HepG2 (cell line): ENCODE results near the gene SNRPD3. TPM values are rescaled to one million over a fixed set of nuclear protein-coding genes. Genes with fewer than 3 reads are reported as not detected.

Experiments used
- ARID4A ChIP-seq: sonication (generic); formaldehyde crosslinking; IDR thresholded peaks from 2 replicates; pipeline ENCODE4 v1.5.0; 2020; ENCODE audit warnings: mild to moderate bottlenecking, missing genetic modification reagents, borderline replicate concordance
- BCL6 ChIP-seq: IDR thresholded peaks from 2 replicates; pipeline ENCODE4 v1.6.1; 2016; ENCODE audit warnings: missing genetic modification reagents, missing compliant biosample characterization
- DRAP1 ChIP-seq: IDR thresholded peaks from 2 replicates; pipeline ENCODE4 v1.6.1; 2016; ENCODE audit warnings: missing genetic modification reagents, missing compliant biosample characterization
- FOXK2 ChIP-seq: fragments of 450-650 bp; IDR thresholded peaks from 2 replicates; pipeline ENCODE4 v1.6.1; 2016
- HNF1B ChIP-seq: sonication (generic); formaldehyde crosslinking; IDR thresholded peaks from 2 replicates; pipeline ENCODE4 v1.5.1; 2020; ENCODE audit warnings: mild to moderate bottlenecking, moderate library complexity, missing genetic modification reagents
- IRX3 ChIP-seq: sonication (generic); formaldehyde crosslinking; IDR thresholded peaks from 2 replicates; pipeline ENCODE4 v1.8.1; 2023; ENCODE audit warnings: mild to moderate bottlenecking, low read depth, missing genetic modification reagents, borderline replicate concordance
- KLF13 ChIP-seq: sonication (generic); formaldehyde crosslinking; IDR thresholded peaks from 2 replicates; pipeline ENCODE4 v1.4.0; 2020; ENCODE audit warnings: mild to moderate bottlenecking, missing genetic modification reagents
- PAXIP1 ChIP-seq: sonication (generic); formaldehyde crosslinking; conservative IDR thresholded peaks from 2 replicates; pipeline ENCODE4 v1.4.0; 2020; ENCODE audit warnings: mild to moderate bottlenecking, missing genetic modification reagents, moderate library complexity
- PHF21A ChIP-seq: sonication (generic); formaldehyde crosslinking; IDR thresholded peaks from 2 replicates; pipeline ENCODE4 v1.5.0; 2020; ENCODE audit warnings: mild to moderate bottlenecking, missing genetic modification reagents
- POLR2AphosphoS2 ChIP-seq: IDR thresholded peaks from 2 replicates; pipeline ENCODE4 v1.6.1; 2011; ENCODE audit warnings: low read depth, low read length, improper control_type of control experiment
- SAP130 ChIP-seq: IDR thresholded peaks from 2 replicates; pipeline ENCODE4 v1.6.1; 2016; ENCODE audit warnings: low read depth
- TIGD3 ChIP-seq: sonication (generic); formaldehyde crosslinking; IDR thresholded peaks from 2 replicates; pipeline ENCODE4 v1.5.1; 2020; ENCODE audit warnings: mild to moderate bottlenecking, missing genetic modification reagents, borderline replicate concordance
- ZIK1 ChIP-seq: sonication (generic); formaldehyde crosslinking; IDR thresholded peaks from 2 replicates; pipeline ENCODE4 v1.5.0; 2020; ENCODE audit warnings: mild to moderate bottlenecking, low read depth, missing genetic modification reagents, borderline replicate concordance
- ZNF138 ChIP-seq: sonication (generic); formaldehyde crosslinking; IDR thresholded peaks from 2 replicates; pipeline ENCODE4 v1.5.0; 2020; ENCODE audit warnings: mild to moderate bottlenecking, low read depth, missing genetic modification reagents
- ZNF329 ChIP-seq: sonication (generic); formaldehyde crosslinking; IDR thresholded peaks from 2 replicates; pipeline ENCODE4 v1.9.0; 2021; ENCODE audit warnings: low read depth, mild to moderate bottlenecking, missing genetic modification reagents
- ZNF720 ChIP-seq: sonication (generic); formaldehyde crosslinking; IDR thresholded peaks from 2 replicates; pipeline ENCODE4 v1.4.0; 2020; ENCODE audit warnings: missing genetic modification reagents
- ZNF792 ChIP-seq: IDR thresholded peaks from 2 replicates; pipeline ENCODE4 v1.6.1; 2016
- polyA plus RNA-seq, 8 experiments: library from polyadenylated mRNA; depleted of rRNA in 3 of 8; stranded (reverse) in 7 of 8; unstranded in 1 of 8; fragments of >200 nt; fragmentation: Illumina TruSeq in 4 of 8; extraction: Trizol in 4 of 8; gene quantifications; 2 replicates each; pipeline versions ENCODE4 v1.2.1 to v1.2.3, GENCODE V29; 2011 to 2016; ENCODE audit warnings: low read depth in 4 of 8, missing spikeins in 1 of 8, mixed read lengths in 1 of 8; ENCODE audit not compliant: insufficient read depth in 1 of 8
- total RNA-seq, 5 experiments: library from RNA; depleted of rRNA; stranded (reverse); fragments of >200 nt; fragmentation: Illumina TruSeq; extraction: Trizol; gene quantifications; 2 replicates each; pipeline ENCODE4 v1.2.3, GENCODE V29; 2016; ENCODE audit warnings: low read depth in 1 of 5

SNRPD3 gene
- total and polyA plus RNA-seq, 2 of the 13 experiments (the other 11 are each of a cell fraction or from before 2014, with no cell fraction given): 110 to 209 TPM

- no peak for TF ChIP-seq ZNF138
- TF ChIP-seq HNF1B (CRISPR knock-in tag): peak; percentile 63
- TF ChIP-seq SAP130: peak; percentile 39; the same call in 1 of the 2 replicates
- TF ChIP-seq ZIK1 (CRISPR knock-in tag): 0 out of 2 replicates have a peak, but pooled peaks have one; percentile 47
- TF ChIP-seq BCL6 (CRISPR knock-in tag): no peak
- 0 out of 2 replicates have a peak, but pooled peaks have one; percentile 12 for TF ChIP-seq ZNF792
- 0 out of 2 replicates have a peak, but pooled peaks have one; percentile 38 for TF ChIP-seq PAXIP1
- 0 out of 2 replicates have a peak, but pooled peaks have one; percentile 68 for TF ChIP-seq IRX3
- no peak for TF ChIP-seq POLR2AphosphoS2
- TF ChIP-seq ZNF329 (CRISPR knock-in tag): no peak
- TF ChIP-seq TIGD3 (CRISPR knock-in tag): no peak
- TF ChIP-seq KLF13: peak; percentile 32; the same call in 1 of the 2 replicates
- no peak for TF ChIP-seq ZNF720 (CRISPR knock-in tag)
- 0 out of 2 replicates have a peak, but pooled peaks have one; percentile 18 for TF ChIP-seq DRAP1 (CRISPR knock-in tag)
- TF ChIP-seq ARID4A (CRISPR knock-in tag): 0 out of 2 replicates have a peak, but pooled peaks have one; percentile 43
- TF ChIP-seq PHF21A: 0 out of 2 replicates have a peak, but pooled peaks have one; percentile 41
- no peak for TF ChIP-seq FOXK2
Observed at GRCh38 chr22:24583221-24584165, 27.7 kb downstream of the SNRPD3 start (continued).
